ENCODE measurements around the gene HLA-DMA.

The HLA-DMA gene

GRCh38 chr6:32974541-32975308, 21.8 kb upstream of the HLA-DMA start:
- no peak for DNase-seq (ENCODE audit: low spot score)

GRCh38 chr6:32974016-32974333, 21.1 kb upstream of the HLA-DMA start:
- no peak for DNase-seq (ENCODE audit: low spot score)

- no peak for DNase-seq (ENCODE audit: low spot score)
Measured at GRCh38 chr6:32973144-32974015, 20.5 kb upstream of the HLA-DMA start.

- no peak for DNase-seq (ENCODE audit: low spot score)
Measured at GRCh38 chr6:32972353-32973143, 19.7 kb upstream of the HLA-DMA start.

- peak; percentile 46 for DNase-seq (ENCODE audit: low spot score)
Measured at GRCh38 chr6:32971581-32972352, 18.9 kb upstream of the HLA-DMA start.

GRCh38 chr6:32971242-32971580, 18.3 kb upstream of the HLA-DMA start:
- DNase-seq (ENCODE audit: low spot score), result no peak

- DNase-seq (ENCODE audit: low spot score), result peak; percentile 58
Measured at GRCh38 chr6:32970413-32971241, 17.7 kb upstream of the HLA-DMA start.

DNA sequence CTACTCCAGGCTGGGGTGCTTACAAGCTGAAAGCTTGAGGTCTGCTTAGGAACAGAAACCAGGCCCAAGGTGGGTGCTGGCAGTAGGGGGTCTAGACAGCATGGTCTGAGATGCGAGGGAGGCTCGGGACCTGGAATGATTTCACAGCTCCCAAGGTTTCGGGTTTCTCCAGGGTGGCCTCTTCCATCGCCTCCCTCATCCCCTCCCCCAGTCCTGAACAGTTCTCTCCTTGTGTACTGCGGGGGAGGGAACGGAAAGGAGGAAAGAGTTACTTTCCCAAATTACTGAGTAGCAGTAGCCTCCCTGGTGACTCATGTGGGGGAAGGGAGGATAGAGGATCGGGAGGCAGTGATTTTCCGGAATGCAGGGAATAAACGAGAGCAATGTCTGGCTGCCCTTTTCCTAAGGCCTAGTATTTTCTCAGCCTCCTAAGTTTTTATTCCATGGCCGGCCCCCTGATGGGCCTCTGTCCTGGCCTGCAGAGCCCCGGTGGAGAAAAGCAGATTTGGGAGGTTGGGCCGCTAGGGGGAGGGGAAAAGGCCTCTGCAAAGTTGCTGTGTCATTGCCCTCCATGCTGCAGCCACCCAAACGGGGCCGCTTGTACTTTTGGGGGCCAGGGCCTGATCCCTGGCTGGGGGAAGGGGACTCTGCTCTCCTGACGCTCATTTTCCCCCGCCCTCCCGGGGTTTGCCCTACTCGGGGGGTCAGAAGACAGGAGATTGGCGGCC, 17.0 kb upstream of the HLA-DMA start:
- DNase-seq (ENCODE audit: low spot score), result peak; percentile 55

GRCh38 chr6:32968867-32969684, 16.2 kb upstream of the HLA-DMA start:
- DNase-seq (ENCODE audit: low spot score), result no peak

GRCh38 chr6:32968093-32968866, 15.4 kb upstream of the HLA-DMA start, which contains the start of gene BRD2:
Gene BRD2, plus strand, starts transcription at chr6:32968594. Its CDS starts 4,305 bp downstream, at chr6:32972899.
- peak; percentile 80 for DNase-seq (ENCODE audit: low spot score)

DNA sequence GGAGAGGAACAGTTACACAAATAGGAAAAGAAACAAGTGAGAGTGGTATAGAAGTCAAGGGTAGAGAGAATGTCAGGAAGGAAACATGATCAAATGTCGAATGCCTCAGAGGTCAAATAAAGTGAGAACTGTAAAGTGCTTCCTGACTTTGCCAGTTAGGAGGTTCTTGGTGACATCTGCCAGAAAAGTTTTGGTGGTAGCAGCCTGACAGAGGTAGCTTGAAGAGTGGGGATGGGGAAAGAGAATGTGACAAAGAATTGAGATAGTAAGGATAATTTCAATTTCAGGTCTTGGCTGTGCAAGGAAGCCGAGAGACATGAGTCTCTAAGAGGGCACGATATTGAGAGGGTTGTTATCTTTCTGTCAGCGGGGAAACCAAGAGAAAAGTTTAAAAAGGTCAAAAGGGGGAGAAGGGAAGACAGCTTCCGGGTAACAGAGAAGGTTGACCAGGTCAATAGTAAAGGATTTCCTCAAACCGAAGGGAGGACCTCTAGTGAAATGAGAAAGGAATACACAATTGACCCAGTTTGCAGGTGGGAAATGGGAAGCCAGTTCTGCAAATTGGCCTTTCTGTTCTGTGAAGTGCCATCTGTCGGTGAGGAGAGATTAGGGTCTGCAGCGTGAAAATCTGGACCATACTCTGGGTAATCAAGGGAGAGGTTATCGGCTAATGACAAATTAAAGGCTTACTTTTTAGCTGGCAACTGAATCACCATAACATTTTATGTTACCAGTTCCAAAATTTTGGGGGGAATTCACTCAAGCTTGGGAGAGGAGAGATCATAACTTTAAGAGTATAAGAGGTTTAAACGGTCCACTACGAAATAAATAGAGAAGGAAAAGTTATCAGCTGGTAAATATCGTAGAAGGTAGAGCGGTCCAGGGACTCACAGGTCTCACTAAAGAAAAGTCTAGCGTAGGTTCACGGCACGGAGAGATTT, 14.5 kb upstream of the HLA-DMA start:
- peak; percentile 32 for DNase-seq (ENCODE audit: low spot score)

GRCh38 chr6:32964776-32965175, 11.9 kb upstream of the HLA-DMA start:
- DNase-seq (ENCODE audit: low spot score), result no peak

GRCh38 chr6:32963866-32964265, 11.0 kb upstream of the HLA-DMA start:
- DNase-seq (ENCODE audit: low spot score), result no peak

DNA sequence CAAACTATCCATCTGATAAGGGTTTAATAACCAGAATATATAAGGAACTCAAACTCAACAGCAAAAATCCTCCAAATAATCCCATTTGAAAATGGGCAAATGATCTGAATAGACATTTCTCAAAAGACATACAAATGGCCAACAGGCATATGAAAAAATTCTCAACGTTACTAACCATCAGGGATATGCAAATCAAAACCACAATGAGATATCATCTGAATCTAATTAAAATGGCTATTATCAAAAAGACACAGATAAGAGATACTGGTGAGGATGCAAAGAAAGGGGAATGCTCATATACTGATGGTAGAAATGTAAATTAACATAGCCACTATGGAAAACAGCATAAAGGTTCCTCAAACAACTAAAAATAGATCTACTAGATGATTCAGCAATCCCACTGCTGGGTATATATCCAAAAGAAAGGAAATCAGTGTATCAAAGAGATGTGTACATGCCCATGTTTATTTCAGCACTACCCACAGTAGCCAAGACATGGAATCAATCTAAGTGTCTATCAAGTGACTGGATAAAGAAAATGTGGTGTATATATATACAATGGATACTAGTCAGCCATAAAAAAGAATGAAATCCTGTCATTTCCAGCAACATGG, 9.4 kb upstream of the HLA-DMA start:
- no peak for DNase-seq (ENCODE audit: low spot score)

DNA sequence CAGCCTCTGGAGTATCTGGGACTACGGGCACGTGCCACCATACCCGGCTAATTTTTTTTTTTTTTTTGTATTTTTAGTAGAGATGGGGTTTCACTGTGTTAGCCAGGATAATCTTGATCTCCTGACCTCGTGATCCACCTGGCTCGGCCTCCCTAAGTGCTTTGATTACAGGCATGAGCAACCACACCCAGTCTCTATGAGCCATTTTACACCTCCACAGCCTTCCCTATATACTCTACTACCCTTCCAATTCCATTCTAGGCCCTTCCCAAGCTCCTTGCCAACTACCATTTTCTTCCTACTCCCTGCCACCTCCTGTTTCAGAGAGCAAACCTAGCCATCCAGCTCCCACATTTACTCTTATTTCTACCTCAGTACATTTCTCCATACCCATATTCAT, 7.7 kb upstream of the HLA-DMA start:
- no peak for DNase-seq (ENCODE audit: low spot score)

DNA sequence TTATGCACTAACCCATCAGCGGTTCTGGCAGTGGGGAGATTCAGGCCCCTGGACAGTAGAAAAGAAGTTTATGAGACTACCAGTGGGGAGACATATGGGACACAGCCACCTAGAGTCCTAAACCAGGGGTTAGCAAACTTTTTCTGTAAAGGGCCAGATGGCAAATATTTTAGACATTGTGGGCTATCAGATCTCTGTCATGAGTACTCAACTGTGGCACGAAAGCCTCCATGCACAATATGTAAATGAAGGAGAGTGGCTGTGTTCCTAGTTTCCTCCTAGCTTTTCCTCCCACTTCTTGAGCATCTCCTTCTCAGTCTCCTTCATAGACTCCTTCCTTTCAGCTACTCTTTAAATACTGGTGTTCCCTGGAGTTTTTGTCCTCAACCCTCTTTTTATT, 3.3 kb upstream of the HLA-DMA start:
- DNase-seq (ENCODE audit: low spot score), result no peak

Measured in HuH-7 (cell line).